SK-N-DZ (cell line): ENCODE results near the gene SENP3. TPM values are rescaled to one million over a fixed set of nuclear protein-coding genes. Genes with fewer than 3 reads are reported as not detected.

ENCODE experiments used
- DNase-seq: peaks from one replicate; pipeline ENCODE4 v3.0.0-alpha.2; 2015; ENCODE audit warnings: low spot score
- polyA plus RNA-seq, 2 experiments: library from polyadenylated mRNA; depleted of rRNA; stranded (reverse); fragments of >200 nt; gene quantifications; 2 replicates each; pipeline ENCODE4 v1.2.3, GENCODE V29; 2014

The SENP3 gene
- polyA plus RNA-seq (2014; cell fraction: cytosol; rRNA removed), result 240 and 288 TPM in 2 replicates
- 144 and 185 TPM in 2 replicates for polyA plus RNA-seq (2014; cell fraction: nucleus; rRNA removed)

DNA sequence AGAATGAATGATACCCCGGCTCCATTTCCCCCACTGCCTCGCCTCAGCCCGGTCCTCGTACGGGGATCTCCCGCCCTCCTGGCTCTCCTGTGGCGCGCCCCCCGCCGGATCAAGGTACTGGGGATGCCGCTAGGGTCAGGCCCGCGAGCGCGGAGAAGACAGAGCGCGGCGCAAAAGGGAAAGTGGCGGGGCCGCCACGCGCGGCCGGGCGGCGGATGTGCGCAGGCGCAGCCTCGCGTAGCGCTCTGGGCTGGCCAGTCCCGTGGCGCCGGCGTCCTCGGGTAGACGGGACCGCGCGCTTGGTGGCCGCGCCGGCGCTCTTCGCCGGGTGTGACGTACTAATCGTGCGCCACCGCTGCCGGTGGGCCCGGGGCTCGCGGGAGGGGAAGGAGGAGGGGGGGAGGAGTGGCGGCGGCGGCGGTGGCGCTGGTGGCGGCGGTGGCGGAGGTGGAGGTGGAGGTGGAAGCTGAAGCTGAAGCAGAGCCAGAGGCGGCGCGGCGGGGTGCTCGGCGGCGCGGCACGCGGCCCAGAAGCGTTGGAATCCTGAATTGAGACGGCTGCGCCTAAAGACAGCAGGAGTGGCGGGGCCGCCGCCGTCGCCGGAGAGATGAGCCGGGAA is at the start of gene SENP3:
Gene SENP3 (plus strand): TSS at position 331 of the 619 bp plus-strand sequence. CDS start 1,158 bp downstream, outside the sequence.
- DNase-seq, result peak; percentile 88

DNA sequence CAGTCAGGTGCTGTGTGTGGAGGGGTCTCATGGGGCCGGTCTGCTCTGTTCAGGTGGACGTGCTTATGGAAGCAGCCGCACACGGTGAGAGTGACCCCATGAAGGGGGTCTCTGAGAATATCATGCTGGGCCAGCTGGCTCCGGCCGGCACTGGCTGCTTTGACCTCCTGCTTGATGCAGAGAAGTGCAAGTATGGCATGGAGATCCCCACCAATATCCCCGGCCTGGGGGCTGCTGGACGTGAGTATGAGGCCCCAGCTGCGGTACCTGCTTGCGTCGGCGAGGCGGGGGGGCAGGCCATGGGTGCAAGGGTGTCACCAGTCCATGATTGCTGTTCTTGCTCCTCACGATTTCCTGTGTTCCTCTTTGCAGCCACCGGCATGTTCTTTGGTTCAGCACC is 49.6 kb upstream of the SENP3 start:
- no peak for DNase-seq

DNA sequence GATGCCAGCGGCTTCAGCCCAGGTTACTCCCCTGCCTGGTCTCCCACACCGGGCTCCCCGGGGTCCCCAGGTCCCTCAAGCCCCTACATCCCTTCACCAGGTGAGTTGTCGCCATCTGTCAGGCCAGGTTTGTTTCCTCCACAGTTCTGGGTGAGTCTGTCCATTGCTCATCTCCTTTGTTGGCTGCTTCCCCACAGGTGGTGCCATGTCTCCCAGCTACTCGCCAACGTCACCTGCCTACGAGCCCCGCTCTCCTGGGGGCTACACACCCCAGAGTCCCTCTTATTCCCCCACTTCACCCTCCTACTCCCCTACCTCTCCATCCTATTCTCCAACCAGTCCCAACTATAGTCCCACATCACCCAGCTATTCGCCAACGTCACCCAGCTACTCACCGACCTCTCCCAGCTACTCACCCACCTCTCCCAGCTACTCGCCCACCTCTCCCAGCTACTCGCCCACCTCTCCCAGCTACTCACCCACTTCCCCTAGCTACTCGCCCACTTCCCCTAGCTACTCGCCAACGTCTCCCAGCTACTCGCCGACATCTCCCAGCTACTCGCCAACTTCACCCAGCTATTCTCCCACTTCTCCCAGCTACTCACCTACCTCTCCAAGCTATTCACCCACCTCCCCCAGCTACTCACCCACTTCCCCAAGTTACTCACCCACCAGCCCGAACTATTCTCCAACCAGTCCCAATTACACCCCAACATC is 48.7 kb upstream of the SENP3 start:
- no peak for DNase-seq

- no peak for DNase-seq
Measured at GRCh38 chr17:7513850-7514419, 47.8 kb upstream of the SENP3 start.

- no peak for DNase-seq
Measured at GRCh38 chr17:7515911-7516610, 45.7 kb upstream of the SENP3 start.

DNA sequence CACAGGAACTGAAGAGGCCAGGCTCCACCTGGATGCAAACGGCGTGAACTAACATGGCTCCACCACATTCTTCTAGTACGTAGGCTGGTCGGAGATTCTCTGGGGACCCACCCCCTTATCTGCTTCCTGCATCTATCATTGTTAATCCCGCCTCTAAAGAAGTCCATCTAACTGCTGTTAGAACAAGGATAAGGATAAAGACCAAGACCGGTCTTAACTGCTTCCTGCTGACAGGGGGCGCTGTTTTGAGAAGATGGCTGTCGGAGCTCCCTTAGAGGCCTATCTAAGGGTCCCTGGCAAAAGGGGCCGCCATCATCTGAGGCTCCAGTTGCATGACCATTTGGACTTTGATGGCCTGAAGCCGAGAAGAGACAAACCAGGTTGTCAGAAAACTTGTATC is 38.7 kb upstream of the SENP3 start:
- peak; percentile 32 for DNase-seq

GRCh38 chr17:7528842-7529241 is 32.9 kb upstream of the SENP3 start:
- DNase-seq, result no peak

- no peak for DNase-seq
Measured at GRCh38 chr17:7530023-7530900, 31.5 kb upstream of the SENP3 start.

GRCh38 chr17:7538050-7538449 is 23.7 kb upstream of the SENP3 start:
- DNase-seq, result no peak

- DNase-seq, result no peak
Measured at GRCh38 chr17:7538891-7539545, 22.7 kb upstream of the SENP3 start.

GRCh38 chr17:7541074-7541621 is 20.6 kb upstream of the SENP3 start:
- no peak for DNase-seq

- no peak for DNase-seq
Measured at GRCh38 chr17:7544911-7545310, 16.8 kb upstream of the SENP3 start.

DNA sequence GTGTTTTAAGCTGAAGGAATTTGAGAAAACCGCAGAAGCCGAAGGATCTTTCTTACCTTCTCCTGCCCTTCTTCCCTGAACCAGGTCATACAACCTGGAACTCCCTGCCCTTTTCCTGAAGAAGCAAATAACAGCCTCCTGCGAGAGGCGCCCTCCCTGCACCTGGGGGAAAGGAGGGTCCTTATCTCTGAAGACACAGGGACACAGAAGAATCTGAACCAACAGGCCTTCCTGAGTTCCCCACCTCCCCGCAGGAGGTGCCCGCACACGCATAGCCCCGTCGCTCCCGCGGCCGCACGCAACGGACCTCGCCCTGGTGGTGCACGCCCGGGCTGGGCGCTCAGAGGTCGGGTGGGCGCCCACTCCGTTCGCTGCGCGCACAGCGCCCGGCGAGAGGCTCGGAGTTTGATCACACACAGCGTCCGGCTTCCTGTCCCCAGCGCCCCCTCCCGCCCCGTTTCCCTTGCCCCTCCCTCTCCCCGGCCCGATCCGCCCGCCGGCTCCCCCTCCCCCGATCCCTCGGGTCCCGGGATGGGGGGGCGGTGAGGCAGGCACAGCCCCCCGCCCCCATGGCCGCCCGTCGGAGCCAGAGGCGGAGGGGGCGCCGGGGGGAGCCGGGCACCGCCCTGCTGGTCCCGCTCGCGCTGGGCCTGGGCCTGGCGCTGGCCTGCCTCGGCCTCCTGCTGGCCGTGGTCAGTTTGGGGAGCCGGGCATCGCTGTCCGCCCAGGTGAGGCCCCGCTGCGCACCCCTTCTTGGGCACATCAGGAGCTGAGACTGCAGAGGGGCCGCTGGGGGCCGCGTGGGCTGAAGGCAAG is 12.9 kb upstream of the SENP3 start, which contains the start of gene TNFSF12:
Gene TNFSF12 (plus strand): TSS at position 474 of the 816 bp plus-strand sequence. CDS start 96 bp downstream, at position 570.
- DNase-seq, result no peak

GRCh38 chr17:7549401-7550055 is 12.2 kb upstream of the SENP3 start:
- DNase-seq, result no peak

GRCh38 chr17:7550344-7550743 is 11.4 kb upstream of the SENP3 start:
- DNase-seq, result no peak

- DNase-seq, result no peak
Measured at GRCh38 chr17:7551396-7551795, 10.3 kb upstream of the SENP3 start.

- DNase-seq, result no peak
Measured at GRCh38 chr17:7552621-7553051, 9.1 kb upstream of the SENP3 start.

DNA sequence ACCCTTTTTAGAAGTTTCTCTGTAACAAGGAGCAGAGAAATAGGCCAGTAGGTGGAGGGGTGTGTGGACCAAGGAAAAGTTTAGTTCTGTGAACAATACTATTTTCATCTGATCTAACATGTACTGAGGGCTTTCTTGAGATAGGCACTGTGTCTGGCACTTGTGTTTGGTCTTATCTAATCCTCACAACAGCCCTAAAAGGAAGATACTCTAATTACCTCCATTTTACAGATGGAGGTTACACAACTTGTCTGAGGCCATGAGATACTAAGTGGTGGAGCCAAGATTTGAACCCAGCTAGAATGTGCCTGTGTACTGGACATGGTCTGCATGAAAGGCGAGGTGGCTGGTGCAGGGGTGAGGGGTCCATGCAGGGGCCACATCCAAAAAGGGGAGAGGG is 8.4 kb upstream of the SENP3 start:
- DNase-seq, result no peak
